IPS-18a (cell line): ENCODE measurements around the gene SMC4.

Experiments used
- H3K27ac ChIP-seq: one replicate; pipeline ENCODE4 v1.5.1; 2013; ENCODE audit warnings: low read length
- H3K27me3 ChIP-seq: one replicate; pipeline ENCODE4 v1.6.1; 2013; ENCODE audit warnings: mild to moderate bottlenecking, low read length; ENCODE audit not compliant: control insufficient read depth, insufficient read depth
- H3K36me3 ChIP-seq: one replicate; pipeline ENCODE4 v1.6.1; 2013; ENCODE audit warnings: low read depth, low read length; ENCODE audit not compliant: control insufficient read depth
- H3K4me1 ChIP-seq: one replicate; pipeline ENCODE4 v1.6.1; 2013; ENCODE audit warnings: low read depth, low read length; ENCODE audit not compliant: control insufficient read depth
- H3K4me3 ChIP-seq: one replicate; pipeline ENCODE4 v1.5.1; 2013; ENCODE audit warnings: low read length
- H3K9ac ChIP-seq: one replicate; pipeline ENCODE4 v1.6.1; 2013; ENCODE audit warnings: mild to moderate bottlenecking, low read length, moderate library complexity
- H3K9me3 ChIP-seq: one replicate; pipeline ENCODE4 v1.6.1; 2013; ENCODE audit warnings: low read depth, low read length; ENCODE audit not compliant: control insufficient read depth

The SMC4 gene

DNA sequence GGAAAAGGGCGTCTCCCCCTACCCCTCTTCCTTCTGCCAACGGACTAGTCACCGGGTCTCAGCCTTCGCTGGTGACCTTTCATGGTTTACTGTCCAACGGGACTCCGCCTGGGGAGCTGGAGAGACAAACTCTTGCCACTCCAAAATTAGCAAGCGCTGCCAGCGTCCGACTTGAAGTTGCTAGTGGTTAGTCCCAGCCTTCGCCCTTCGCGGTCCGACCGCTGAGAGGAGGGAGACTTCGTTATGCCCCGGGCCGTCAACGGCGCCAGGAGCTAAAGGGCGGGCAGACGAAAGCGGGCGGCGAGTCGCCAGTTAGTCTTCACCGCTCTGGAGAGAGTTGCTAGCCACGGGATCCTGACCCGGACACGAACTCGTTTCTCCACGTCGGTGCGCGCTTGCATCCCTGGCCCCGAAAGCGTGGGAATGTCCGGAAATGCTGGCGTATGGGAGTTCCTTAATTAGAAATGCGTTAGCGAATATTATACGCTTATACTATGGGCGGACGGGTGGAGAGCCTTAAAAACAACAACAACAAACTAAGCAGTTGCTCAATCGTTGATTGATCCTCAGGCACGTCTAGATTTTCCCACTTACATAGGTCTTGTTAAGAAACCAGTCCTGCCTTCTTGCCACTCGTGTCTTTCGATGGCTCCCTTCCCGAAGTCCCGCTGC, 716 bp downstream of the SMC4 start:
- H3K36me3 ChIP-seq, result peaks cover 19% of the 10 kb centered on the region
- H3K27me3 ChIP-seq, result no peaks in the 10 kb centered on the region
- H3K4me1 ChIP-seq, result peaks cover 13% of the 10 kb centered on the region
- H3K4me3 ChIP-seq, result peak overlapping the region; percentile 83
- H3K27ac ChIP-seq, result peak overlapping the region; percentile 88
- peak overlapping the region; percentile 98 for H3K9ac ChIP-seq
- no peaks in the 10 kb centered on the region for H3K9me3 ChIP-seq

DNA sequence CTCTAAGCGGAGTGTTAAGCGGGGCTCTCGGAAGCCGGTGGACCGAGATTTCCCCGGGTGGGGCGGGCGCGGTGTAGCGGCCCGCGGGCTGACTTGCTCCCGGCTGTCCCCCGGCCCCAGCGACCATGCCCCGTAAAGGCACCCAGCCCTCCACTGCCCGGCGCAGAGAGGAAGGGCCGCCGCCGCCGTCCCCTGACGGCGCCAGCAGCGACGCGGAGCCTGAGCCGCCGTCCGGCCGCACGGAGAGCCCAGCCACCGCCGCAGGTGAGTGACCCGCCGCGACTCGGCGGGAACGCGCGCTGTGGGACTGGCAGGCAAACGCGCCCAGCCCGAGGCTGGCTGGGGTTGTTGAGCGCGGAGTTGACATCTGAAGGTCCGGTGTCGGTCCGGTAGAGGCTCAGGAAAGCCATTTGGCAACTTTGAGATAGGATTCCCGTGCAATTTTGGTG, 1.3 kb downstream of the SMC4 start:
- Histone ChIP-seq H3K27me3 (no peaks in the 10 kb centered on the region), H3K9me3 (no peaks in the 10 kb centered on the region), H3K9ac (peak overlapping the region; percentile 98), H3K4me3 (peak overlapping the region; percentile 83), H3K4me1 (peaks cover 13% of the 10 kb centered on the region), H3K27ac (no peak overlapping the region), H3K36me3 (peaks cover 25% of the 10 kb centered on the region)

DNA sequence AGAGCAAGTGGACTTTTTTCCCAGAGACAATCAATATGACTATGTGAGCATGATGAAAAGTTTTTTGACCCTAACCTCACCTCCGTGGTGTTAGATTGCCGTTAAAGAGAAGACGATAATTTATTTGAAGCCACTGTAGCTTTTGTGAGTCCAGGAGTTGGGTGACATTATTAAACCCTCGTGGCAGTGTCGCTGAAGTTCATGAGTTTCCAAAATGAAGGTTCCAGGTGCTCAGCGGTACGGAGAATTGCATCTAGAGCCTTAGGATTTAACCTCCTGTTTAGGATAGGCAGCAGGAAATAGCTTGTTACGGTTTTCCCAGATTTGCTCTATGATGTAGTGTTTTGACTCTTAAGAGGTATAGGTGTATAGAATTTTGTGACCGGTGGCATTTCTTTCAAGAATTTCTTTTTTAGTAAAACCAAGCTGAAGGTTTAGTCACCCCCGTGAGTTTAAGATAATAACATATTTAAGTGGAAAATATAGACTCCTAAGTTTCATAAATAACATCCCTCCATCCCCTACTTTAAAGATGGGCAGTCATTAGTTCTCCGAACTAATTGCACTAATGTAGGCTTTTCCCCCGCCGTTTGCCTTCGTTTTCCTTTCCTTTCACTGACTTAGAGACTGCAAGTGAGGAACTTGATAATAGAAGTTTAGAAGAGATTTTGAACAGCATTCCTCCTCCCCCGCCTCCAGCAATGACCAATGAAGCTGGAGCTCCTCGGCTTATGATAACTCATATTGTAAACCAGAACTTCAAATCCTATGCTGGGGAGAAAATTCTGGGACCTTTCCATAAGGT, 2.0 kb downstream of the SMC4 start:
- H3K27me3 ChIP-seq, result no peaks in the 10 kb centered on the region
- H3K27ac ChIP-seq, result no peak overlapping the region
- H3K4me3 ChIP-seq, result peak overlapping the region; percentile 83
- H3K9ac ChIP-seq, result peak overlapping the region; percentile 98
- no peaks in the 10 kb centered on the region for H3K9me3 ChIP-seq
- H3K36me3 ChIP-seq, result peaks cover 32% of the 10 kb centered on the region
- peaks cover 13% of the 10 kb centered on the region for H3K4me1 ChIP-seq

DNA sequence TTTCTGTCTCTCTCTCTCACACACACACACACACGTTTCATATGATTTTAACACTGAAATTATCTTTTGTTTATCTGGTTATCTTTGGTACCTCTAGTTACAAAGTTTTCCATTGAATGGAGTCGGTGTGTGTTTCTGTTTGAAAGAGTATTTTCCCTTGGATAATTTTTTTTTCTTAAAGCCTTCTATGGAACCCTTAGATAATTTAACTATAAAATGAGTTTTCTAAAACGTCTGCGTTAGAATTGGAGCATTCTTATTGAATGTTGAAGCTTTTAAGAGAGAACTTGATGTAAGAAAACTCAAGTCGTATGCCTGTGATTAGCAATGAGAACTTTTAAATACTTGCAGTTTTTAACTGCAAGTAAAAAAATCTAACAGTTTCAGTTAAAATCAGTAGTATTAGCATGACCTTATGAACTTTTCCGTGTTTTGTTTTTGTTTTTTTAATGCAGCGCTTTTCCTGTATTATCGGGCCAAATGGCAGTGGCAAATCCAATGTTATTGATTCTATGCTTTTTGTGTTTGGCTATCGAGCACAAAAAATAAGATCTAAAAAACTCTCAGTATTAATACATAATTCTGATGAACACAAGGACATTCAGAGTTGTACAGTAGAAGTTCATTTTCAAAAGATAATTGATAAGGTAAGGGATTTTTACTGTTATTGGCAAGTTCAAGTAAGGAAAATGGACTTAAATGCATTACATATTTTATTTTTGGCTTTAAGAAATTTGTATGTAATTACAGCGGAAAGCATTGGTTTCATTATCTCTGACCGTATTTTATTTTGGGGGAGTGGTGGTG, 3.0 kb downstream of the SMC4 start:
- H3K27ac ChIP-seq, result no peak overlapping the region
- peaks cover 13% of the 10 kb centered on the region for H3K4me1 ChIP-seq
- no peaks in the 10 kb centered on the region for H3K27me3 ChIP-seq
- H3K4me3 ChIP-seq, result peak overlapping the region; percentile 83
- peak overlapping the region; percentile 98 for H3K9ac ChIP-seq
- no peaks in the 10 kb centered on the region for H3K9me3 ChIP-seq
- H3K36me3 ChIP-seq, result peaks cover 39% of the 10 kb centered on the region

DNA sequence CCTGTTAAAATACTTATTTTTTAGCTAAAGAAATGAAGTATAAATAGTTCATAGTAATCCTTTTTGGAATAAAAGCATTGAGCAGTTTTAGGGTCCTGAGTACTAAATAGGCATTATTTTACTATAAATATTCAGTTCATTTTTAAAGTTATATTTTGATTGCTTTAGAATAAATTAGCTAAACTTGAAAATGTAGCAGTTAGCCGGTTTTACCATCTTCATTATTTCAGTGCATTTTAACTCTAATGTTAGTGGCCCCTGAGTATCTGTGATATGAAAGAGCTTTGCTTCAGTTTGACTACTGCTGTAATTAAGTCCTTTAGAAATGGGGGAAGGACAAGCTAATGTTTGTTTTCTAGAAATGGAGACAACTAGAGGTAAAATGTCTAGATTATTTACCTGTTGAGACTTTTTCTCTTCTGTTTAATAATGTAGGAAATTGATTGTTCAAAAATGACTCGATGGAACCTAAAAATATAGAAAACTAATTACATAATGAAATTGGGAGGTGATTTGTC, 3.6 kb downstream of the SMC4 start:
- peak overlapping the region; percentile 27 for H3K9ac ChIP-seq
- no peaks in the 10 kb centered on the region for H3K9me3 ChIP-seq
- H3K27ac ChIP-seq, result no peak overlapping the region
- H3K4me3 ChIP-seq, result peak overlapping the region; percentile 83
- H3K4me1 ChIP-seq, result peaks cover 13% of the 10 kb centered on the region
- H3K36me3 ChIP-seq, result peaks cover 41% of the 10 kb centered on the region
- H3K27me3 ChIP-seq, result no peaks in the 10 kb centered on the region

DNA sequence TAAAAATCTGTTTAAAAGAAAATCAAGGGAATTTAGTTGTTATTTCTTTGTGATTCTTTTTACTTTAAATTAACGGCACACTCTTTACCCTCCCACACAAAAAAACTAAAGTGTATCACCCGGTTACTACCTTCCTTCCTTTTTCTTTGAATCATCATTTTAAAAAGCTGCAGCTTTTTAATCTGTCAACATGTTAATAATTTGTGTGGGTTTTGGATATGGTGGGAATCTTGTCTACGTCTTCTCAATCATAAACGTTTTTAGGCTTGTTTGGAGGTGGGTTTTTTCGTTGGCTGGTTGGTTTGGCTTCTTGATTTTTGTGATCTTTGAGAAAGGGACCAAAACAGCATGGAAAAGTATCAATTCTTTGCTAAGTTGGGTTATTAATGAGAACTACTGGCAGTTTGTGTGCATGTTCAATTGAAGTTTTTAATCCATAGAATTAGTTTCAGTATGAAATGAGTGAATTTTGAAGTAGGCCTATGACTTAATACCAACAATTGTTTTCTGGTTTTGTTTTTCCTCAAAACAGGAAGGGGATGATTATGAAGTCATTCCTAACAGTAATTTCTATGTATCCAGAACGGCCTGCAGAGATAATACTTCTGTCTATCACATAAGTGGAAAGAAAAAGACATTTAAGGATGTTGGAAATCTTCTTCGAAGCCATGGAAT, 4.5 kb downstream of the SMC4 start:
- Histone ChIP-seq H3K9me3 (no peaks in the 10 kb centered on the region), H3K4me1 (peaks cover 13% of the 10 kb centered on the region), H3K4me3 (peak overlapping the region; percentile 83), H3K36me3 (peaks cover 48% of the 10 kb centered on the region), H3K9ac (peak overlapping the region; percentile 13), H3K27ac (no peak overlapping the region), H3K27me3 (no peaks in the 10 kb centered on the region)

DNA sequence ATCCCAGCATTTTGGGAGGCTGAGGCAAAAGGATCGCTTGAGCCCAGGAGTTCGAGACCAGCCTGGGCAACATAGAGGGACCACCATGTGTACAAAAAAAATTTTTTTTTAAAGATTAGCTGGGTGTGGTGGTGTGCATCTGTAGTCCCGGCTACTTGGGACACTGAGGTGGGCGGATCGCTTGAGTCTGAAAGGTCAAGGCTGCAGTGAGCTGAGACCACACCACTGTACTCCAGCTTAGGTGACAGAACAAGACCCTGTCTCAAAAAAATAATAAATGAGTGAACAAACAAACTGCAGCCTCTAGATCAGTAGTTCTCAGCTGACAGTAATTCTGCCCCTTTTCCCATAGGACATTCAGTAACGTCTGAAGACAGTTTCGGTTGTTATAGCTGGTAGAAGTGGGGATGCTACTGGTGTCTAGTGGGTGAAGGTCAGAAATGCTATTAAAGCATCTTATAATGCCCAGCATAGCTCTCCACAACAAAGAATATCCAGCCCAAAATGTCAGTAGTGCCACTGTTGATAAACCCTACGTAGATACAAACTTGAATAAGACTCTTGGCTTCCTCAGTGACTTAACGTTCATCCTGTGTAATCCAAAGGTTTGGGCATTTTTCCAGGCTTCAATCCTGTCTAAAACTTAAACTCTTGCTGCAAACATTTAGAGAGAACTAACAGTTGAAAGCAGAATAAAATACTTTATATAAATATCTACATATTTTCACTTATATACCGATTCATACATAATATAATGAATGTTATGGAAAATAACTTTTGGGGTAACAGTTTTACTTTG, 10.6 kb downstream of the SMC4 start:
- no peak overlapping the region for H3K27ac ChIP-seq

DNA sequence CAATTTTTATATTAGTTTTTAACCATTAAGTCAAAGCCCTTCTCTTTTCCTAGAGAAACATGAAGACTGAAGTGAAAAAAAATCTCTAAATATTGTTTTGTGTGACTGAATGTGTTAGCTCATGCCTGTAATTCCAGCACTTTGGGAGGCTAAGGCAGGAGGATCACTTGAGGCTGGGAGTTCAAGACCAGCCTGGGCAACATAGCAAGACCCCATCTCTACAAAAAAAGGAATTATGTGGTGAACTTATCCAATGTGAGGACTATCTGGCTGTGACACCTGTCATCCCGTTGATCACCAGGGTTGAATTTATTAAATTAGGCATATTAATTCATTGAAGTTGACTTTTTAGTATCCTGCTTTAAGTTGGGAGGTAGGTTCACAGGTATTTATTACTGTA, 13.0 kb downstream of the SMC4 start:
- Histone ChIP-seq H3K36me3 (peaks cover 80% of the 10 kb centered on the region), H3K9me3 (no peaks in the 10 kb centered on the region), H3K4me1 (no peaks in the 10 kb centered on the region), H3K27me3 (no peaks in the 10 kb centered on the region), H3K4me3 (no peak overlapping the region), H3K27ac (no peak overlapping the region), H3K9ac (no peak overlapping the region)

More for the DNA sequence above, 10.6 kb downstream of the SMC4 start:
- H3K4me1 ChIP-seq, result no peaks in the 10 kb centered on the region
- H3K27me3 ChIP-seq, result no peaks in the 10 kb centered on the region
- H3K4me3 ChIP-seq, result no peak overlapping the region
- H3K9me3 ChIP-seq, result no peaks in the 10 kb centered on the region
- no peak overlapping the region for H3K9ac ChIP-seq
- H3K36me3 ChIP-seq, result peaks cover 77% of the 10 kb centered on the region

DNA sequence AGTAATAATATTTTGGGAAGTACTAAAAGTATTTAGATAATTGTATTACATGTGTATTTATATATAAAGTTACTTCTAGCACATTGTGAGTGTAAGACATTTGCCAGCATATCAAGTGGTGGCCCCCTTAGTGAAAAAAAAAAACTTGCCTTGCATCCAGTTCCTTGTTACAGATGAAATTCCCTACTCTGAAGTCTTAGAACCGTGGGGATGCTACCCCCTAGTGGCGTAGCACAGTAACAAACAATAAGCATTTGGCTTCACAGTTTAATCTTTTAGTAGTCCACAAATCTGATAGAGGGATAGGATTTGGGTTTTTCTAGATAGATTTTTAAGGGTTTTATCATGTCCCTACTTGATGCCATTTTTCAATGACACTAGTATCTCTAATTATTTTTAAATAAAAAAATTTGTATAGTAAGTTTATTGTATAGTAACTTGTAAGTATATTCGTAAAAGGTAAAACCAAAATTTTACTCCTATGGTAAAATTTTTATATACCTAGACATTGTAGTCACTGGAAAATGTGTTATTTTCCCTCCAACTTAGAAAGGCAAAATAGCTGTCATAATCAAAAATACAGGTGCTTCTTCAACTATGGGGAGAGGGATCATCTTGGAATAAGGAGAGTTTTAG, 14.3 kb downstream of the SMC4 start:
- Histone ChIP-seq H3K36me3 (peaks cover 82% of the 10 kb centered on the region), H3K27me3 (no peaks in the 10 kb centered on the region), H3K4me1 (no peaks in the 10 kb centered on the region), H3K9ac (no peak overlapping the region), H3K27ac (no peak overlapping the region), H3K9me3 (no peaks in the 10 kb centered on the region), H3K4me3 (no peak overlapping the region)

DNA sequence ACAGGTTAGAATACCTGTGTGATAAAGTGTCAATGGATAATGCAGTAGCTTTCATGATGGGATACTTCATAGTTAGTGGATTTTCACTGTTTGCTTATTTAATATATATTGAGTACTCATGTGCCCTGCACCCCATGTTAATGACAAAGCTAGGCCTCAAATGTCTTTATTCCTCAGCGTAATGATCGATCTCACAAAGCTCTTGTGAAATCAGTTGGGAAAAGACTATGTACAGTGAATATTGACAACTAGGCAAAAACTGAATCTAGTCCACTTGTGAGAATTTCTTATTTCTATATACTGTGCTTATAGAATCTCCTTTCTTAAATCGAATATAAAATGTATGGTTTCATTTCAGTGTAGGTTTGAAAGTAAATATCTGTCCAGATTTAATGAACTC, 17.9 kb downstream of the SMC4 start:
- Histone ChIP-seq H3K4me3 (no peak overlapping the region), H3K4me1 (no peaks in the 10 kb centered on the region), H3K27me3 (no peaks in the 10 kb centered on the region), H3K9me3 (no peaks in the 10 kb centered on the region), H3K36me3 (peaks cover 92% of the 10 kb centered on the region), H3K9ac (no peak overlapping the region), H3K27ac (no peak overlapping the region)
